NCI-H1417 treated with DMSO at 0.1 percent for 48 hours (cell line): ENCODE measurements around the gene MATK.
A peak's percentile ranks its signal among the peaks of the same experiment; 100 is the strongest.
"Not testable (repeated sequence)": the region's sequence is repeated elsewhere in the genome, so short reads cannot be mapped to it uniquely, and the experiment has no call there.

Experiments used
- DNase-seq: peaks from one replicate; lab custom pipeline; 2025; lab: John Stamatoyannopoulos, UW

MATK gene

DNA sequence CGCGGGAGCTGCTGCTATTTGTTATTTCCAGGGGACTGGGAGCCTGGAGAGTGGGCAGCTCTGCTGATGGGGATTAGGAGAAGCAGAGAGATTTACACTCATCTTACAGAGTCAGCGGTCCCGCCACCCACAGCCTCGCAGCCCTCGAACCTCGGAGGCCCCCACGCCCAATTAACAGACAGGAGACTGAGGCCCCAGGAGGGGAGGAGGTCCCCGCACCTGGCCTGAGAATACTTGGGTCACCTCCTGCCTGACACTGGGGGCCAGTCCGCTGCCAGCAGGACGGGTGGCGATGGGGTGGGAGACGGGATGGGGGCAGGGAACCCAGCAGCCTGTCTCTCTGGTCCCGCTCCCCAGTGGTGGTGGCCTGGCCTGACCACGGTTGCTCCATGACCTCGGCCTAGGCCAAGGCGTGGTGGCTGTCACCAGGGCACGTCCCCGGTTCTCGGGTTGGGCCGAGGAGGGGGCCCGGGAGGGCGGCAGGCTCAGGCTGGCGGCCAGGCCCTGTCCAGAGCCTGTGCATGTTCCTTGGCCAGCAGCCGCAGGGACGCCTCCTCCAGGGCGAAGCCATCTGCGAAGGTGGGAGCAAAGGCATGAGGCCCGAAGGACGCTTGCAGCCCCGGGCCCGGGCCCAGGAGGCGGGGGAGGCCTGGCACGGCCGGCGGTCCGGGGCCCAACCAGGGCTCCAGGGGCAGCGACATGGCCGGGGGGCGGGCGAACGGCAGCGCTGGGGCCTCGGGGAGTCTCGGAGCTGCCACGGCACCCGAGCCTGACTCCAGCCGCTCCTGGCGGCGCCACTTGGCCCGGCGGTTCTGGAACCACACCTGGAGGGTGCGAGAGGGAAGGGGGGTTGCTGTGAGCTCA, 15.8 kb downstream of the MATK start:
- DNase-seq: no peak

DNA sequence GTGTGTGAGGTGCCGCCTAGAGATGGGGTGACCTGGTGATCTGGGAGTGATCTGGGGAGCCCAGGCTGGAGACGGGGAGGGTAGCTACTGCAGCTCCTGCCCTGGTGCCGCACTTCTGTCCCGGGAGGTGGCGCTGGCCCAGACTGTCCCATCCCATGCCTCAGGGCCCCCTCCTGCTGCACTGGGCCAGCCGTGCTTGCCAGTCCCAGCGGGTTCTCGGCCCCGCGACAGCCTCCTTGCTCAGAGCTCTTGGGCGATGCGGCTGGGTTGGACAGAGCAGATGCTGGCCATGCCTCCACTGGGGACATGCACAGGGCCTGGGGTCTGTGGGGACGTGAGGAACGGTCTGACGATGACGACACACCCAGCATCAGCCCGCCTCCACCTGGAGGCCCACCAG, 16.7 kb downstream of the MATK start:
- DNase-seq: no peak

GRCh38 chr19:3768748-3769099, 17.5 kb downstream of the MATK start:
- no peak for DNase-seq

DNA sequence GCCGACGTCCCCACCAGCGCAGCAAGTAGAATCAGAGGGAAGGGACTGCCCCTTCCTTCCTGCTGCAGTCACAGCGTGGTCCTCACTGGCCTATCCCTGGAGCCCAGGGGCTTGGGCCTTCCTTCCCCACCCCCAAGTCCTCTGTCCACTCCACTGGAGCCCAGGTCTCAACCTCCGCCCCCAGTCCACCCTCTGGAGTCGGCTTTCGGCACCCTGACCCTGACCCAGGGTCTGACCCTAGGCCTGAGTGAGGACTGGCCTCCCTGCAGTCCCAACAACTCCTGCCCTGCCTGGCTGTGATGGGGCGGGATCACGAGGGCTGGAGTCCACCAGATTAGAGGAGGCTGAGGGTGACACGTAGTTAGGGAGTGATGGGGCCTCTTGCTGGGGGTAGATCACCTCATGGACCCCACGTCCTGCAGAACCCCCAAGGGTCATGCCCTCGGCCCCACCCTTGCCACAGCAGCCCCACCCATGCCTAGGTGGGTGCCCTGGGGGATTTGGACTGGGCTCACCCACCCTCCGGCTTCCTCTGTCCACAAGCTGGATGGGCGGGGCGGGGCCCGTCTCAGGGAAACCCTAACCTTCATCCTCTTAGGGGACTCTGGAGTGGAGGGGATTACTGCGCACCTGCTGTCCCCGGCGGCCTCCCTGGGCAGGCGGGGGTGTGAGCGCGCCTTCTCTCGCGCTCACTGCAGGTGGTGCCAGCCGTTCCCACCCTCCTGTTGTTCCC, 18.0 kb downstream of the MATK start:
- no peak for DNase-seq

- DNase-seq: no peak
Observed at GRCh38 chr19:3767050-3767449, 19.1 kb downstream of the MATK start.

DNA sequence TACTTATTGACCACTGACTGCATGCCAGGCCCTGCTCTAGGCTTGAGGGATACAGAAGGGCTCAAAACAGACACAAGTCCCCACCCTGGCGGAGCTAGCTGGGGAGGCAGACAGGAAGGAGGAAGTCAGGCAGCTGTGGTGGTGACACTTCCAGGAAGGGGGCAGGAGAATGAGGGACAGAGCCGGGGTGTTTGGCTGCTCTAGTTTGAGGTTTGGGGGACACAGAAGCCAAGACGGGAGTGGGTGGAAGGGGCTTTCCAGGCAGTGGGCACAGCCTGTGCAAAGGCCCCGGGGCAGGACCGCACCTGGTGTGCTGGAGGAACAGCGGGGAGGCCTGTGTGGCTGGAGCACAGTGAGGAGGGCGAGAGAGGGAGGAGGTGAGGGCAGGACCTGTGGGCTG, 19.7 kb downstream of the MATK start:
- no peak for DNase-seq

DNA sequence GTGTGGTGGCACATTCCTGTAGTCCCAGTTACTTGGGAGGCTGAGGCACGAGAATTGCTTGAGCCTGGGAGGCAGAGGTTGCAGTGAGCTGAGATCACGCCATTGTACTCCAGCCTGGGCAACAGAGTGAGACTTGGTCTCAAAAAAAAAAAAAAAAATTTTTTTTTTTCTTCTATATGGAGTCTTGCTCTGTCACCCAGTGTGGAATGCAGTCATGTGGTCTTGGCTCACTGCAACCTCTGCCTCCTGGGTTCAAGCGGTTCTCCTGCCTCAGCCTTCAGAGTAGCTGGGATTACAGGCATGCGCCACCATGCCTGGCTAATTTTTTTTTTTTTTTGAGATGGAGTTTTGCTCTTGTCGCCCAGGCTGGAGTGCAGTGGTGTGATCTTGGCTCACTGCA, 20.4 kb downstream of the MATK start:
- DNase-seq: not testable (repeated sequence)

DNA sequence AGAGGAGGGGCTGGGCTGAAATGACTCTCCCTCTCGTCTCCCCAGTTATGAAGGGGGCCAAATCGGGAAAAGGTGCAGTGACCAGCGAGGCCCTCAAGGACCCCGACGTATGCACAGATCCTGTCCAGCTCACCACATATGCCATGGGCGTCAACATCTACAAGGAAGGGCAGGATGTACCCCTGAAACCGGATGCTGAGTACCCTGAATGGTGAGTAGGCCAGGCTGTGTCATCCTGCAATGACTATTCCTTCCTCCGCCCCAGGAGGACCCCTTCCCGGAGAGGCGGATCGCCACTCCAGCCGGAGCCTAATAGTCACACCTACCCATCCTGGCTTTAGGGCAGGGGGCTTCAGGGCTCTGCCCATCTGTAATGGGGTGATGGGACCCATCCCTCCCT, 21.1 kb downstream of the MATK start:
- no peak for DNase-seq

- peak; percentile 97 for DNase-seq
Observed at GRCh38 chr19:3762501-3763459, 23.4 kb downstream of the MATK start, which contains the start of gene MRPL54. TSS of gene MRPL54 (plus strand) at chr19:3762682. CDS start at chr19:3762701, 19 bp downstream.

GRCh38 chr19:3762130-3762473, 24.1 kb downstream of the MATK start:
- no peak for DNase-seq

DNA sequence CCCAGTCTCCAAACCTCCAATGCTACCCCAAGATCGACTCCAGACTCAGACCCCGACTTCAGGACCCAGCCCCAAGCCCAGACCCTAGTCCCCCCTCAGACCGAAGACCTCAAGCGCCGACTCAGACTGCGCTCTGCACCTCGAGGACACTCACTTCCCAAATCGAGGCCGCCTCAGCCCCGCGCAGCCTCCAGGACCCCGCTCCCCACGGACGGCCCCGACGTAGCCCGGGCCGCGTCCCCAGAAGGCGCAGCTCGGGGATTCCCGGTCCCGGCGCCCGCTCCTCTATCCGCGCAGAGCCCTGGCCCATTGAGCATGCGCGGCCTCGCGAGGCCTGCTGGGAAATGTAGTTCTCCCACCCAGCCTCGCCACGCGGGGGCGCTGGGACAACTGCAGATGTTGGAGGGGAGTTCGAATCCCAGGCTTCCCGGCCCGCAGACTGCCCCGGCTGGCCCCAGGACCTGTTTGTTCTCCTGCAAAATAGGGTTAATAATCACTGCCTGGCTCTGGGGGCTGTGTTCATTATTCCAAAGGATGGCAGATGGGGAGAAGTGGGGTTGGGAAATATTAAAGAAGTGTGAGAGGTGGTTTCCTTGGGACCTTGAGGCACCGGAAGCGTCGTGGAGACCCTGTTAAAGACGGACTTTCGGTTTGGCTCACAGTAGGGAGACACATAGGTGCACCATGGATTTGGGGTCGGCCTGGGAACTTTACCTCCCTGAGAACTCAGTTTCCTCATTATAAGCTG, 24.6 kb downstream of the MATK start, which contains the start of gene APBA3:
APBA3 (minus strand) TSS at position 311 of the 748 bp plus-strand sequence. CDS start 1,428 bp downstream, outside the sequence.
- peak; percentile 62 for DNase-seq

GRCh38 chr19:3760871-3761361, 25.3 kb downstream of the MATK start:
- no peak for DNase-seq

GRCh38 chr19:3759482-3760254, 26.5 kb downstream of the MATK start:
- no peak for DNase-seq

- not testable (repeated sequence) for DNase-seq
Observed at GRCh38 chr19:3758297-3758696, 27.9 kb downstream of the MATK start.

DNA sequence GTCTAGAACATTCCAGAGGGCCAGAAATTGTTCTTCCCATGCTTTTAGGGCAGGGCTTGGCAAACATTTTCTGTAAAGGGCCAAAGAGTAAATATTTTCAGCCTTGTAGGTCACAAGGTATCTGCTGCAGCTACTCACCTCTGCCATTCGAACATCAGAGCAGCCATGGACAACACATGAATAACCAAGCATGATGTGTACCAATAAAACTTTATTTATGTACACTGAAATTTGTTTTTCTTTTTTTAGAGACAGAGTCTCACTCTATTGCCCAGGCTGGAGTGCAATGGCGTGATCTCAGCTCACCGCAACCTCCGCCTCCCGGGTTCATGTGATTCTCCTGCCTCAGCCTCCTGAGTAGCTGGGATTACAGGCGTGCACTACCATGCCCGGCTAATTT, 28.5 kb downstream of the MATK start:
- not testable (repeated sequence) for DNase-seq

GRCh38 chr19:3753631-3754410, 32.4 kb downstream of the MATK start:
- DNase-seq: no peak

DNA sequence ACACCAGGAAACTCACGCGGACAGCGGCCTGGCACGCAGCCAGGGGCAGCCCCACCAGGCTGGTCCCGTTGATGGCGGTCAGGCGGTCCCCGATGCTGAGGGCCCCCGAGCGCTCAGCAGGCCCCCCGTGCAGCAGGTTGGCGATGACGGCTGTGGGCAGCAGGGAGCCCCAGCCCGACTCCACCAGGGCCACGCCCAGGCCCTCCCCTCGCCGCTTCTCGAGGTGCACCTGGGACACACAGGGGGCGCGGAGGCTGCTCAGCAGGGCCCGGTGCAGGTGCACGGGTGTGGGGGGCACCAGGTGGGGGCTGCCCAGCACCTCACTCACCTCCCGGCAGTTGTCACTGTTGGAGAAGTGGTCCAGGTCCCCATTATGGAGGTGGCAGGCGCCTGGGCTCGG, 33.7 kb downstream of the MATK start:
- no peak for DNase-seq

- DNase-seq: no peak
Observed at GRCh38 chr19:3751236-3751635, 34.9 kb downstream of the MATK start.

- DNase-seq: no peak
Observed at GRCh38 chr19:3750211-3750610, 36.0 kb downstream of the MATK start.

GRCh38 chr19:3748965-3749364, 37.2 kb downstream of the MATK start:
- no peak for DNase-seq
